ENCODE results near the gene C1QTNF12.

C1QTNF12 gene

DNA sequence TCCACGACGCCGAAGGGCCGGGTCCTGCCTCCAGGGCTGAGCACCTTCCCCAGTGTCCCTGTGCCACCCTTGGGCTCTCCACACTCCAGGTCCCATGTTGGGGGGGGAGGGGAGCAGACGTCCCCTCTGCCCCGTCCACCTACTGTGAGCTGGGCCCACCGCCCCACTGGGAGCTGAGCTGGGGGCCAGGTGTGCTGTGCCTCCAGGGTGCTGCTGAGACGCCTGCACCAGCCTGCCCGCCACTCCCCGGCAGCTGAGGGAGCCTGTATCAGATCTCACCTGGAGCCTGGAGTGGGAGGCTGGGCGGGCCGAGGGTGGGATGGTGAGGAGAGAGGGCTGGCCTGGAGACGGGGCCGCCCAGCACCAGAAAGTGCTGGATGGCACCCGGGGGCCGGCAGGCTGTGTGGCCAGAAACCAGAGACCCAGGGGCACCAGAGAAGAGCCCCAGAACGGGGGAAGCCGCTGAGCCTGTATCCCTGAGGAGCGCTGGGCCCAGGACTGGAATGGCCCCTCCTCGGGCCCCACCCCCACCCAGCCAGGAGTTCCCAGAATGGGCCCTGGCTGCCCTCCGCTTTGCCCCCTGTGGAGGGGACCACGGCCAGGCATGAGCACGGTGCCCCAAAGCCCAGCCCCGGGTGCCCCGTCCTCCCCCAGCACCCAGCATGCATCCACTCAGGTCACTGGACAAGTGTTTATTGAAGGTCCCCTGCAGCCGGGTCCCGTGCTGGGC, 43.5 kb downstream of the C1QTNF12 start:
- TF ChIP-seq FOXM1 (IDR thresholded peaks at IDR 0.05; ENCODE audit: borderline replicate concordance) (no peak), SP1 (IDR thresholded peaks at IDR 0.05) (no peak), SUZ12 (IDR thresholded peaks at IDR 0.05) (no peak)
- no peak for DNase-seq (ENCODE audit: extremely low spot score)
- CTCF ChIA-PET = no interaction called here
- POLR2A ChIA-PET = no interaction called here

- TF ChIP-seq LEF1 (IDR thresholded peaks at IDR 0.05; ENCODE audit: borderline replicate concordance) (no peak), TARDBP (IDR thresholded peaks at IDR 0.05) (0 out of 2 replicates have a peak, but pooled peaks have one; percentile 39), FOXM1 (IDR thresholded peaks at IDR 0.05; ENCODE audit: borderline replicate concordance) (0 out of 2 replicates have a peak, but pooled peaks have one; percentile 54)
- ChIA-PET POLR2A (interaction anchor here (0.8 kb wide), 1 partner anchor 22 kb away, joined by 3 read pairs; no protein-coding TSS in a partner anchor), CTCF (no interaction called here)
- DNase-seq (ENCODE audit: extremely low spot score) = peak; percentile 64
These were observed 45.4 kb downstream of the C1QTNF12 start for GRCh38 chr1:1200876-1201810.

DNA sequence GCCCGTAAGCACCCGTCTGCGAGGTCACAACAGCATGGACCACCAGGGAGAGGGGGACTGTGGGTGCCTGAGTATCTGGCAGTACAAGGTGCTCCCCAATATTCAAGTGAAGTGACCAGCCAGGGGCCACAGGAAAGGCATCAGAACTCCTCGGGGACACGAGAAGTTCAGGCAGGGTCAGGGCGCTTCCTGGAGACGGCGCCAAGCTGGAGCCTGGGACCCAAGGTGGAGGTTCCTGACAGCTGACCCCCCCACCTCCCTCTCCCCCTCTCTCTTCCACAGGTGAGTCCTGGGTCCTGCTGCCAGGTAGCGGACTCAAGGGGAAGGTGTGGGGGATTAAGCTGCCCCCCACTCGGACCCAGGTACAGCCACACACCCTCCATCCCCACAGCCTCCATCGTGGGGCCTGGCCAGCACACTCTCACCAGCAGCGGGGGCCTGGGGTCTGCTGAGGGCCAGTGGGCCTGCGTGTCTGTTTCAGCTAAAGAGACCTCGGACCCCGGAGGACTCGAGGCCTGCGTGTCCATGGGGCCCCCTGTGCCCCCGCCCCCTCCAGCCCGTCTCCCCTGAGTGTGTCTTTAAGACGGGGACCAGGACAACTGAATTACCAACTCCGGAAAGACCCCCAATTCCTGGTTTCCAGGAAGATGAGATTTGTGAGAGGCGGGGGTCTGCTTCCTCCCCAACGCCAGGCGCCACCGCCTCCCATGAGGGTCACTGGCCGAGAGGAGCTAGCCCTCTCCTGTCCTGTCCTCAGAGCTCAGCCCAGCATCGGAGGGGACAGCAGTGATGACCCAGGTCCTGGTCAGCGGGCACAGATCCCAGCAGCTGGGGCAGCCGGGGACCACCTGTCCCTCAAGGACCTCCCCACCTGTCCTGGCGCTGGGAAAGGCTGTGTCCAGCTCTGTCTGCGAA, 46.3 kb downstream of the C1QTNF12 start:
- POLR2A ChIA-PET = interaction anchor here (0.8 kb wide), 1 partner anchor 23 kb away, joined by 3 read pairs; no protein-coding TSS in a partner anchor
- DNase-seq (ENCODE audit: extremely low spot score) = no peak
- CTCF ChIA-PET = no interaction called here
- TF ChIP-seq ELF4 (IDR thresholded peaks at IDR 0.05) (no peak), BHLHE40 (IDR thresholded peaks at IDR 0.05; ENCODE audit: borderline replicate concordance) (no peak), FOXK2 (IDR thresholded peaks at IDR 0.05) (no peak), LEF1 (IDR thresholded peaks at IDR 0.05; ENCODE audit: borderline replicate concordance) (no peak), PKNOX1 (IDR thresholded peaks at IDR 0.05) (no peak), L3MBTL2 (conservative IDR thresholded peaks at IDR 0.05) (no peak), ZNF384 (IDR thresholded peaks at IDR 0.05) (no peak), TARDBP (IDR thresholded peaks at IDR 0.05) (no peak), CTBP1 (IDR thresholded peaks at IDR 0.05; ENCODE audit: borderline replicate concordance) (no peak), FOXM1 (IDR thresholded peaks at IDR 0.05; ENCODE audit: borderline replicate concordance) (no peak)

DNA sequence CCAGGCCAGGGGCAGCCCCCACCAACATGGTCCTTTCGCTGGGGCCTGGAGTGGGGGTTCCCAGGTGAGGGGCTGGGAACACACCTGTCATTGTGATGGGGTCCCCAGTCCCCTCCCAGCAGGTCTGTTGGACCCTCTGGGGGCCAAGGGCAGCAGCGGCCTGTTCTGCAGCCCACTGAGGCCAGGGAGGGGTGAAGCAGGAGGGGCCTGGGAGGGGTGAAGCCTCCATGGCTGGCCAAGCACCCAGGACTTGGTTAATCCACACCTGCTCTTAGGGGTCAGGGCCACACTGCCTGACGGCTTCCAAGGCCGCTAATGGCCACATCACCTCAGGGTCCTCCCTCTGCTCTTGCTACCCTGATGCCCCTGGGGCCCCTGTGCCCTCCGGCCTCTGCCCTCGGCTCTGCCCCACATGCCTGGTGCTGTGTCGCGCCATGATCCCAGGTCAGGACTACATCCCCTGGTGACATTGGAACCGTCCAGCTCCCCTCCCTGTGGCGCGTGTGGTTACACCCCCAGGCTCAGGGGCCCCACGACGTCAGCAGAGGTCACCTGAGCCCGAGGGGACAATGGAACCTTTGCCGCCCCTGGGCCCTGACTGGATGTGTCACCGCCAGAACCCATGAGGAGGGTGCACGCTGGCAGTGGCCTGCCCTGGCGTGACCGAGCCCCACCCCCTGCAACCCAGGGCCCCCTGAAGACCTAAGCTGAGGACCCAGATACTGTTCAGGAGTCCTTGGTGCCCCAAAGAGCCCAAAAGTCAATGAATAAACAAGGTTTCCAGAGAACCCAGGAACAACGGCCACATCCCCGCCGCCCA, 47.2 kb downstream of the C1QTNF12 start:
- CTCF ChIA-PET = no interaction called here
- DNase-seq (ENCODE audit: extremely low spot score) = no peak
- no peak for TF ChIP-seq PKNOX1 (IDR thresholded peaks at IDR 0.05)
- no peak for TF ChIP-seq SUZ12 (IDR thresholded peaks at IDR 0.05)
- TF ChIP-seq CTBP1 (IDR thresholded peaks at IDR 0.05; ENCODE audit: borderline replicate concordance) = no peak
- no peak for TF ChIP-seq TARDBP (IDR thresholded peaks at IDR 0.05)
- TF ChIP-seq NFRKB (IDR thresholded peaks at IDR 0.05) = no peak
- no peak for TF ChIP-seq BHLHE40 (IDR thresholded peaks at IDR 0.05; ENCODE audit: borderline replicate concordance)
- no peak for TF ChIP-seq LEF1 (IDR thresholded peaks at IDR 0.05; ENCODE audit: borderline replicate concordance)
- no peak for TF ChIP-seq FOXA1 (IDR thresholded peaks at IDR 0.05)
- TF ChIP-seq L3MBTL2 (conservative IDR thresholded peaks at IDR 0.05) = no peak
- no peak for TF ChIP-seq ELF4 (IDR thresholded peaks at IDR 0.05)
- TF ChIP-seq ZNF384 (IDR thresholded peaks at IDR 0.05) = no peak
- no peak for TF ChIP-seq HDGF (IDR thresholded peaks at IDR 0.05; ENCODE audit: borderline replicate concordance)
- TF ChIP-seq FOXM1 (IDR thresholded peaks at IDR 0.05; ENCODE audit: borderline replicate concordance) = no peak
- no peak for TF ChIP-seq FOXK2 (IDR thresholded peaks at IDR 0.05)
- TF ChIP-seq SP1 (IDR thresholded peaks at IDR 0.05) = no peak
- POLR2A ChIA-PET = no interaction called here

- TF ChIP-seq ELF4 (IDR thresholded peaks at IDR 0.05) (no peak), BHLHE40 (IDR thresholded peaks at IDR 0.05; ENCODE audit: borderline replicate concordance) (no peak), HDGF (IDR thresholded peaks at IDR 0.05; ENCODE audit: borderline replicate concordance) (no peak), FOXA1 (IDR thresholded peaks at IDR 0.05) (no peak), CTBP1 (IDR thresholded peaks at IDR 0.05; ENCODE audit: borderline replicate concordance) (no peak), FOXM1 (IDR thresholded peaks at IDR 0.05; ENCODE audit: borderline replicate concordance) (no peak), NFRKB (IDR thresholded peaks at IDR 0.05) (no peak), TARDBP (IDR thresholded peaks at IDR 0.05) (no peak), PKNOX1 (IDR thresholded peaks at IDR 0.05) (no peak)
- CTCF ChIA-PET = no interaction called here
- DNase-seq (ENCODE audit: extremely low spot score) = no peak
- POLR2A ChIA-PET = no interaction called here
These were observed 47.9 kb downstream of the C1QTNF12 start for GRCh38 chr1:1198423-1199140.

Data from HEK293T (cell line).